GM19463 (cell line): ENCODE data around the gene TP53TG5.
A peak's percentile ranks its signal among the peaks of the same experiment; 100 is the strongest.
"Not testable (repeated sequence)": the region's sequence is repeated elsewhere in the genome, so short reads cannot be mapped to it uniquely, and the experiment has no call there.

Experiments
- ATAC-seq: cut with Tn5 transposase; IDR thresholded peaks from one replicate; pipeline ENCODE4 v1.9.1; 2021; ENCODE audit warnings: mild to moderate bottlenecking, moderate library complexity; ENCODE audit not compliant: unreplicated experiment

TP53TG5 gene

GRCh38 chr20:45368221-45368980, 9.7 kb downstream of the TP53TG5 start:
- peak; percentile 83 for ATAC-seq

GRCh38 chr20:45367126-45367525, 11.0 kb downstream of the TP53TG5 start:
- ATAC-seq = no peak

- no peak for ATAC-seq
Measured at GRCh38 chr20:45366631-45367030, 11.5 kb downstream of the TP53TG5 start.

GRCh38 chr20:45366192-45366591, 11.9 kb downstream of the TP53TG5 start:
- no peak for ATAC-seq

DNA sequence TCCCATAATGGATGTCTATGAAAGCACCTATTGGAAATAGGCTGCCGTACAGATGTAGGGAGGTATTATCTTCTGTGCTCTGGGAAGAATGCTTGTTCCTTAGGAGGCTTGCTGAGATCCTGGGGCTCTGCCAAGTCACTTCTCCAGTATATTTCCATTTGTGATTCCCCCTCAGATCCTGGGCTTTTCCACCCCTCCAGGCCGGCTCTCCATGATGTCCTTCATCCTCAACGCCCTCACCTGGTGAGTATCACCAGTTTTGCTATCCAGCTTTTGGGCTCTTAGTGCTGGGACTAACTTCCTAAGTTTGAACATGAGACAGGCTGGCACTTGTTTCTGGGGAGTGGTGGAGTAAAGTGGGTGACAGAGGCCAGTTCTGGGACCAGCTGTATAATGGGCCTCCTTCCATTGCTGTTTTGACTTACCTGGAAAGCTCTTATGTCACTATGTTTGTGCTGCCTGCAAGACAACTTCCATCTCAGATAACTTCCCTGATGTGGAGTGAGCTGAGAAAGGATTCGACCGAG, 12.6 kb downstream of the TP53TG5 start:
- ATAC-seq = no peak

- ATAC-seq = no peak
Measured at GRCh38 chr20:45363611-45364492, 14.3 kb downstream of the TP53TG5 start.

GRCh38 chr20:45362804-45363610, 15.1 kb downstream of the TP53TG5 start, which contains the start of gene SYS1:
SYS1 (plus strand) TSS chr20:45363156; CDS start chr20:45363532, 376 bp downstream.
- ATAC-seq = peak; percentile 75

DNA sequence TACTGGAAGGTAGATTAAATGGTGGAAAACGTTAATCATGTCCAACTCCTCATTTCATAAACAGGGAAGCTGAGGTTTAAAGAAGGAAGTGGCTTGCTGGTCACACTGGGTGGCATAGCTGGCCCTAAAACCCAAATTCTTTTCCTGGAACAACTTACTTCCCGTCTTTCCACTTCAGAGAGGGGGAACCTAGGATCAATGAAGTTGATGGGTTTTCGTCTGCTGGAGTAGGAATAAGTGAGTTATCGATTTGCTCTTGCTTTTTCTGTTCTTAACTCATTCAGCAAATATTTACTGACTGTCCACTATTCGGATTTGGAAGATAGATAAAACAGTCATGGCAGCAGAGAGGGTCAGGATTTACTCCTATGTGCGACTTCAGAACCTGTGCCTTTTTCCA, 16.3 kb downstream of the TP53TG5 start:
- ATAC-seq = no peak

GRCh38 chr20:45359406-45360148, 18.5 kb downstream of the TP53TG5 start:
- no peak for ATAC-seq

DNA sequence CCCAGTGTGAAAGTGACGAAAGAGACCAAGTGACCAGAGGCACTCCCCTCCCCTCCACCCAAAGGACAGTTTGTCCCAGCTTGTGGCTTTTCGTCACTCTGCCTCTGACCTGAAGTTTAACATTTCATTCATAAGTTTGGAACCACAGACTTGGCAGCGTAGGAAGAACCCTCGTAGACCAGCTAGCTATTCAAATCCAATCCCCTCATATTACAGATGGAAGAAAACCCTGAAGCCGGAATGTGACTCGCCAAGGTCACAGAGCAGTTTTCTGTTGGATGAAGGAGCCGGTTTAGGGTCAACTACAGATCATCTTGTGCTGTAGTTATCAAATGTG, 19.1 kb downstream of the TP53TG5 start:
- no peak for ATAC-seq

DNA sequence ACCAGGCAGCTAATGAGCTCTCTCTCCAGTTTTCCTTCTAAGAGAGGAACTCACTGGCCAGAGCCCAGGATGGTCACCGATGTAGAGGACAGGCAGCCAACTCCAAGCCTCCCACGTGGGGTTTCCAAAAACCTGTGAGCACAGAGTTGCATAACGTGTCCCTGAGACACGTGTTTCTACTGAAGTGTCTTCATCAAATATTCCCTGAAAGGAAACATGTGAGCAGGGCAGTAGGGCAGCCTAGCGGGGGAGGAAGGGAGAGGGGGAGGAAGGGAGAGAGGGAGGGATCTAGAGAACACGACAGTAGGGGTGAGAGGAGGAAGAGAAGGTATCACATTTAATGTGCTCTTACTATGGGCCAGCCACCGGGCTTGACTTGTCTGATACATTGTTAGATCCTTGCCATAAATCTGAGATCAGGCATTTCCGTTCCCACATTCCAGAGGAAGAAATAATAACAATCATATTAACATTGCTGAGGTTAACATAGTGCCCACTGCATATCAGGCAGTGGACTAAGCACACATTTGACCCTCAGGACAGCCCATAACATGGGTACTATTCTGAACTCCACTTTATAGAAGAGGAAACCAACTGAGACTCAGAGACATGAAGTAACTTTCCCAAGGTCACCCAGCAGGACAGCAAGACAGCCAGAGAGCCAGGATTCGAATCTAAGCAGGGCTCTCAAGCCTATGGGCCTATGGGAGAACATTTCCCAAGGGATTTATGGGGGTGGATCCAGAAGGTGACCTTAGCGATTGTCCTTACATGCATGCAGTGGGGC, 19.6 kb downstream of the TP53TG5 start:
- no peak for ATAC-seq

DNA sequence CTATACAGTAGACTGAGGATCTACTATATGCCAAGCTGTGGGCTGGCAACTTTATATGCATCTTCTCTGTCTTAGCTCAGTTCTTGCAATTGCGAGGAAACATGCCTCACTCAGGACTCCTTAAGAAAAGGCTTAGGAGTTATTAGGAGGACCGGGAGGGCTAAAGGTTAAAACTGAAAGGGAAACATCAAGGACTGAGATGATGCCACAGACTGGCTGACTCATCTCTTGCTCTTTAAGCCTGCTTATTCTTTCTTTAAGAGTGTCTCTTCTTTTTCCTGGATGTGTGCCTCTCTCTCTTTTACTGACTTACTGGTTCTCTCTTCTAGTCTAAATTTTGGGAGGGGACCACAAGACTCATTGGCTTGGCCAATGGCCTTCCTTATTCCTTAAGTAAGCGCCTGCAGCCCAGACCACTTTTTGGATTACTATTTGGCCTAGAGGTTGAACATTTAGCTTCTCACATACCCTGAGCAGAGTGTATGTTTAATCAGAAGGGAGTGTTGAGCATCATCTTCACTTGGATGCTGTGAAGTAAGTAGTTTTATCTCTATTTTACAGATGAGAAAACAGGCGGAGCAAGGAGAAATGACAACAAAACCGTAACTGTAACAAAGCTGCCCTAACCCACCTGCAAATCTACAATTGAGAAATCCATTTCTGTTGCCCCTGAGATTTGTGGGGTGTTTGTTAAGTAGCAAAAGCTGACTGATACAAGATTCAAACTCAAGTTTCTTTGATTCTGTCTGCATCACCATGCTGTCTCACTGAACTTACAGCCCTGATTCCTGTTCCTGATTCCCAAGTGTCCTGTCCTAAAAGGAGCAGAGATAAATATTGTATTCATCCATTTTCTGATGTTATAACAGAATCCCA, 22.7 kb downstream of the TP53TG5 start:
- ATAC-seq = no peak

DNA sequence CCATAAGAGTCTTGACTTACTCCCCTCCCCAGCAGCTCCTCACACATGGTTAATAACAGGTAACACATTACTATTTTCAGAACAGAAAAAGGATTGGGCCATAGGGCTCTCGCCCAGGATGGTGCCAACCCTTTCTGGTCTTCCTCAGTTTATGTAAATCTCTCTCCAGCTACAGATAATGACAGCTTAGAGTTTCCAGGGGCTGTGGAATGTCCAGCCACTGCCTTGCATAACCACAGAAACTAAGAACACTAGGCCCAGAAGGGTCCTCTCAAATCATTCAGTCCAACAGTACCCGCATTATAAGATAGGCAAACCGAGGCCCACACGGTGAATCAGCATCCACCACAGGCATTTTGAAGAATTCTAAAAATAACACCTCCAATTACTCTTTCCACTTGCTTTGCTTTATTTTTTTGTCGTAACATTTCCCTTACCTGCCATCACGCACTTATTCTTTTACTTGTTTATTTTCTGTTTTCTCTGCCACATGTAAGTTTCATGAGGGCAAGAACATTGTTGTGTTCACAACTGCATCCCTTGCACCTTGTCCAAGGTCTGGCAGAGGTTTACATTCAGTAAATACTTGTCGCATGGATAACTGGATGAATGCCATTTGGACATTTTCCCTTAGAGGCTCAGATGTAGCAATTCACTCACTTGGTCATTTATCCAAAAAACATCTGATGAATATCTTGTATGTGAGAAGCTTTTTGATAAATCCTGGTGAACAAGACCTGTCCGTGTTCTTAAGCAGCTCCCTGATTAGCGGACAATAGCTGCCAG, 23.5 kb downstream of the TP53TG5 start:
- ATAC-seq = no peak

- no peak for ATAC-seq
Measured at GRCh38 chr20:45353746-45354145, 24.4 kb downstream of the TP53TG5 start.

- ATAC-seq = no peak
Measured at GRCh38 chr20:45352729-45353128, 25.4 kb downstream of the TP53TG5 start.

DNA sequence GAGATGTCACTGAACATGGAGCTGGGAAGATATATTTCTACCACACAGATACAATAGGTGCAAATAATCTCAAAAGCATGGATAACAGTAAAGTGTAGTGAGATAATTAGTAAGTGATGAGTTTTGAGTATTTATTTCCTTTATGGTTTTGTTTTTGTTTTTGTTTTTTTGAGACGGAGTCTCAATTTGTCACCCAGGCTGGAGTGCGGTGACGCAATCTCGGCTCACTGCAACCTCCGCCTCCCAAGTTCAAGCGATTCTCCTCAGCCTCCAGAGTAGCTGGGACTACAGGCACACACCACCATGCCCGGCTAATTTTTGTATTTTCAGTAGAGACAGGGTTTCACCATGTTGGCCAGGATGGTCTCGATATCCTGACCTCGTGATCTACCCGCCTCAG, 27.3 kb downstream of the TP53TG5 start:
- ATAC-seq = not testable (repeated sequence)

DNA sequence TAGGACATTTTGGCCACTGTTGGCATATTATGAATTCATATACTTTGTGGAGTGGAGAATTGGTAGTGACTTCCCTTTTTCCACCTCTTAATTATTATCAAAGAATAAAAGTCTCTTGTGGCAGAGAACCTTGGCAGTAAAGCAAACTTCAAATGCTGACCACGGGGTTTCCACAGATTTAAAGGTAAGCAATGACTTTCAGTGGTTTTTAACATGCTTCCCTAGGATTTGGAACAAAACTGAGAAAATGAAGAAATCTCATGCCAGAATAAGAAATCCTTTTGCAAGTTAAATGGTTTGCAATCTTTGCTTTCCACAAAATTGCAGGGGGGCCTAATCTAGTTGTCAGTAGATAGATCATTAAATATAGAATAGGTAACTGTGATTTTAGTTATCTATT, 27.9 kb downstream of the TP53TG5 start:
- no peak for ATAC-seq
